ENCODE results near the gene PAX8. TPM values are rescaled to one million over a fixed set of nuclear protein-coding genes. Genes with fewer than 3 reads are reported as not detected.

PAX8 gene
- total and polyA plus RNA-seq, 2 donors (not counting 1 experiment from before 2014, with no cell fraction given): 0.45 to 0.64 TPM

GRCh38 chr2:113255140-113256070, 23.3 kb downstream of the PAX8 start:
- ChIA-PET POLR2A (no interaction called here), CTCF (interaction anchor here (0.6 to 10.9 kb wide), 8 partner anchors 12 to 572 kb away, joined by 3 to 147 read pairs (median 4); no protein-coding TSS in a partner anchor)
- no peaks in the 10 kb centered on the region for H4K20me1 ChIP-seq (ENCODE audit: control insufficient read depth, insufficient read depth, low read length, poor library complexity, severe bottlenecking)
- H3K9ac ChIP-seq (ENCODE audit: low read length): no peak overlapping the region
- H3K4me3 ChIP-seq (ENCODE audit: control extremely low read depth in 1 of 5, extremely low read depth in 1 of 5, insufficient read depth in 1 of 5, low read depth in 2 of 5, low read length in 4 of 5): no peak overlapping the region
- H3K27me3 ChIP-seq (replicated peaks in 1 of 4; ENCODE audit: control extremely low read depth in 1 of 4, control insufficient read depth in 3 of 4, insufficient read depth in 4 of 4, low read length in 3 of 4): peaks cover 0 to 5% (median 0%) of the 10 kb centered on the region in 4 experiments
- H3K4me1 ChIP-seq (ENCODE audit: control insufficient read depth in 2 of 2, insufficient read depth in 2 of 2, low read length in 2 of 2): peaks cover 6 to 10% of the 10 kb centered on the region in 2 donors
- ATAC-seq (ENCODE audit: low read depth) (no peak), DNase-seq (no peak)
- peaks cover 15% of the 10 kb centered on the region for H3K4me1 Mint-ChIP-seq
- no peak overlapping the region for H2AFZ ChIP-seq (ENCODE audit: insufficient read depth, low read depth, low read length, poor library complexity, severe bottlenecking)
- H3K9me3 Mint-ChIP-seq (ENCODE audit: insufficient read depth): no peaks in the 10 kb centered on the region
- no peaks in the 10 kb centered on the region for H3K36me3 ChIP-seq (replicated peaks in 1 of 2; ENCODE audit: control extremely low read depth in 1 of 2, control insufficient read depth in 1 of 2, extremely low read depth in 1 of 2, insufficient read depth in 2 of 2, low read length in 1 of 2)
- peaks cover 20% of the 10 kb centered on the region for H3K27me3 Mint-ChIP-seq
- no peak overlapping the region for H3K4me3 Mint-ChIP-seq
- intact Hi-C loops (cut with micrococcal nuclease): no loop called here
- 100% methylated on average over 1 of the region's 4 CpGs for WGBS (ENCODE audit: insufficient coverage)
- no peak overlapping the region for H3K27ac Mint-ChIP-seq
- H3K79me2 ChIP-seq (ENCODE audit: control insufficient read depth, insufficient read depth, low read length): no peaks in the 10 kb centered on the region
- H3K4me2 ChIP-seq (replicated peaks; ENCODE audit: low read depth, low read length, poor library complexity, severe bottlenecking): no peak overlapping the region
- H3K9me3 ChIP-seq (ENCODE audit: control extremely low read depth in 1 of 3, control insufficient read depth in 2 of 3, insufficient read depth in 1 of 3, low read length in 2 of 3): no peaks in the 10 kb centered on the region
- H3K27ac ChIP-seq (ENCODE audit: low read length in 2 of 2): no peak overlapping the region
- no peak for TF ChIP-seq CTCF (IDR thresholded peaks at IDR 0.05)
- no peak for TF ChIP-seq EZH2 (IDR thresholded peaks at IDR 0.05; ENCODE audit: borderline replicate concordance, insufficient read depth, low read depth, low read length, poor library complexity, severe bottlenecking)

GRCh38 chr2:113253453-113253852, 25.3 kb downstream of the PAX8 start:
- no peak overlapping the region for H3K4me3 ChIP-seq (ENCODE audit: control extremely low read depth in 1 of 5, extremely low read depth in 1 of 5, insufficient read depth in 1 of 5, low read depth in 2 of 5, low read length in 4 of 5)
- Mint-ChIP-seq H3K4me3 (no peak overlapping the region), H3K27ac (no peak overlapping the region), H3K4me1 (peaks cover 15% of the 10 kb centered on the region), H3K9me3 (ENCODE audit: insufficient read depth) (no peaks in the 10 kb centered on the region), H3K27me3 (peaks cover 14% of the 10 kb centered on the region)
- peaks cover 0 to 5% (median 0%) of the 10 kb centered on the region in 4 experiments for H3K27me3 ChIP-seq (replicated peaks in 1 of 4; ENCODE audit: control extremely low read depth in 1 of 4, control insufficient read depth in 3 of 4, insufficient read depth in 4 of 4, low read length in 3 of 4)
- CTCF ChIA-PET: interaction anchor here (0.9 to 10.9 kb wide), 4 partner anchors 48 to 187 kb away, joined by 3 to 147 read pairs (median 22); no protein-coding TSS in a partner anchor
- WGBS (ENCODE audit: insufficient coverage): 96% methylated on average over 3 of the region's 4 CpGs
- no peaks in the 10 kb centered on the region for H4K20me1 ChIP-seq (ENCODE audit: control insufficient read depth, insufficient read depth, low read length, poor library complexity, severe bottlenecking)
- H3K4me1 ChIP-seq (ENCODE audit: control insufficient read depth in 2 of 2, insufficient read depth in 2 of 2, low read length in 2 of 2): peaks cover 6 to 16% of the 10 kb centered on the region in 2 donors
- no peak overlapping the region for H3K4me2 ChIP-seq (replicated peaks; ENCODE audit: low read depth, low read length, poor library complexity, severe bottlenecking)
- no peak overlapping the region for H3K27ac ChIP-seq (ENCODE audit: low read length in 2 of 2)
- intact Hi-C loops (cut with micrococcal nuclease): no loop called here
- H2AFZ ChIP-seq (ENCODE audit: insufficient read depth, low read depth, low read length, poor library complexity, severe bottlenecking): no peak overlapping the region
- H3K9me3 ChIP-seq (ENCODE audit: control extremely low read depth in 1 of 3, control insufficient read depth in 2 of 3, insufficient read depth in 1 of 3, low read length in 2 of 3): no peaks in the 10 kb centered on the region
- ATAC-seq (ENCODE audit: low read depth): no peak
- TF ChIP-seq CTCF (IDR thresholded peaks at IDR 0.05) (no peak), EZH2 (IDR thresholded peaks at IDR 0.05; ENCODE audit: borderline replicate concordance, insufficient read depth, low read depth, low read length, poor library complexity, severe bottlenecking) (no peak)
- no peak overlapping the region for H3K9ac ChIP-seq (ENCODE audit: low read length)
- POLR2A ChIA-PET: no interaction called here
- no peak for DNase-seq
- H3K36me3 ChIP-seq (replicated peaks in 1 of 2; ENCODE audit: control extremely low read depth in 1 of 2, control insufficient read depth in 1 of 2, extremely low read depth in 1 of 2, insufficient read depth in 2 of 2, low read length in 1 of 2): no peaks in the 10 kb centered on the region
- no peaks in the 10 kb centered on the region for H3K79me2 ChIP-seq (ENCODE audit: control insufficient read depth, insufficient read depth, low read length)
